Panc1 (cell line): ENCODE results near the gene NOTCH1. TPM values are rescaled to one million over a fixed set of nuclear protein-coding genes. Genes with fewer than 3 reads are reported as not detected.

ENCODE experiments used
- ATAC-seq: fragments of 200-7000 bp; cut with Tn5 transposase; 2 replicates; pipeline ENCODE4 v1.9.1; 2020; ENCODE audit warnings: mild to moderate bottlenecking, moderate library complexity
- BruUV-seq: library from RNA; stranded (reverse); fragments of 400-500 nt; replicated peaks from 2 replicates; lab custom pipeline; 2021; lab: Mats Ljungman, UMichigan
- CTCF ChIA-PET: fragments of 300-600 bp; sonication (Branson Sonifier 250); formaldehyde crosslinking; loops from one replicate; lab custom pipeline; 2022; ENCODE audit warnings: antibody characterized with exemption; lab: Charles Lee
- POLR2A ChIA-PET: fragments of 300-600 bp; sonication (Branson Sonifier 250); formaldehyde crosslinking; loops from one replicate; lab custom pipeline; 2022; ENCODE audit warnings: antibody characterized with exemption; lab: Charles Lee
- DNase-seq: peaks from one replicate; pipeline ENCODE4 v3.0.0-alpha.2; 2010; ENCODE audit warnings: low read depth, low spot score
- H3K27ac ChIP-seq: 2 replicates; pipeline ENCODE4 v1.5.1; 2011; ENCODE audit warnings: mild to moderate bottlenecking, low read length, inconsistent platforms
- H3K27me3 ChIP-seq: fragments of 200-500 bp; sonication (Bioruptor generic); 2 replicates; pipeline ENCODE4 v1.6.0; 2014; ENCODE audit warnings: low read length, inconsistent platforms; ENCODE audit not compliant: control insufficient read depth, insufficient read depth
- H3K36me3 ChIP-seq: fragments of 200-500 bp; sonication (Bioruptor generic); 2 replicates; pipeline ENCODE4 v1.5.1; 2014; ENCODE audit warnings: inconsistent platforms, mild to moderate bottlenecking, low read length, moderate library complexity; ENCODE audit not compliant: control insufficient read depth, insufficient read depth
- H3K4me1 ChIP-seq: 2 replicates; pipeline ENCODE4 v1.5.1; 2011; ENCODE audit warnings: inconsistent platforms, mild to moderate bottlenecking, low read length, moderate library complexity; ENCODE audit not compliant: control insufficient read depth, insufficient read depth
- H3K4me3 ChIP-seq, 2 experiments: 2 replicates each; pipeline ENCODE4 v1.5.1; 2011 to 2012; ENCODE audit warnings: low read depth in 2 of 2, low read length in 2 of 2, mild to moderate bottlenecking in 2 of 2, inconsistent platforms in 1 of 2, moderate library complexity in 1 of 2
- H3K9me3 ChIP-seq: fragments of 200-500 bp; sonication (Bioruptor generic); 2 replicates; pipeline ENCODE4 v1.5.1; 2014; ENCODE audit warnings: low read depth, mild to moderate bottlenecking, inconsistent platforms, low read length, moderate library complexity; ENCODE audit not compliant: control insufficient read depth, insufficient read depth
- CTCF ChIP-seq: fragments of 450-650 bp; IDR thresholded peaks from 2 replicates; pipeline ENCODE4 v1.5.1; 2017; ENCODE audit warnings: mild to moderate bottlenecking
- POLR2AphosphoS5 ChIP-seq: IDR thresholded peaks from 2 replicates; pipeline ENCODE4 v1.6.1; 2012; ENCODE audit warnings: mild to moderate bottlenecking, low read depth, low read length, moderate library complexity
- REST ChIP-seq, 2 experiments: IDR thresholded peaks; 2 replicates each; pipeline ENCODE4 v1.6.1; 2011 to 2012; ENCODE audit warnings: low read depth in 2 of 2, control low read depth in 1 of 2, low read length in 1 of 2, mild to moderate bottlenecking in 1 of 2, moderate library complexity in 1 of 2; ENCODE audit not compliant: insufficient read depth in 1 of 2
- SIN3A ChIP-seq: IDR thresholded peaks from 2 replicates; pipeline ENCODE4 v1.6.1; 2012; ENCODE audit warnings: low read depth, mild to moderate bottlenecking, low read length, moderate library complexity, borderline replicate concordance; ENCODE audit not compliant: insufficient read depth
- TCF7L2 ChIP-seq: IDR thresholded peaks from 2 replicates; pipeline ENCODE4 v1.6.1; 2011; ENCODE audit warnings: mild to moderate bottlenecking, low read depth, low read length, inconsistent platforms
- in situ Hi-C: cut with HindIII; loops from 2 replicates; pipeline ENCODE4 v1.10.0; 2016; ENCODE audit warnings: low sequenced_read_pairs, low pct_unique_long_range_greater_than_20kb
- intact Hi-C: fragments of 100-400 bp; cut with micrococcal nuclease; formaldehyde crosslinking; loops from one replicate; pipeline ENCODE4 v1.10.0; 2022; ENCODE audit not compliant: unreplicated experiment
- total RNA-seq: library from RNA; stranded (reverse); gene quantifications from one replicate; pipeline ENCODE4 v1.2.1, GENCODE V29; 2021; ENCODE audit not compliant: unreplicated experiment

Gene NOTCH1
- total RNA-seq, 1 experiment from 2014 or later, result 13.4 TPM

DNA sequence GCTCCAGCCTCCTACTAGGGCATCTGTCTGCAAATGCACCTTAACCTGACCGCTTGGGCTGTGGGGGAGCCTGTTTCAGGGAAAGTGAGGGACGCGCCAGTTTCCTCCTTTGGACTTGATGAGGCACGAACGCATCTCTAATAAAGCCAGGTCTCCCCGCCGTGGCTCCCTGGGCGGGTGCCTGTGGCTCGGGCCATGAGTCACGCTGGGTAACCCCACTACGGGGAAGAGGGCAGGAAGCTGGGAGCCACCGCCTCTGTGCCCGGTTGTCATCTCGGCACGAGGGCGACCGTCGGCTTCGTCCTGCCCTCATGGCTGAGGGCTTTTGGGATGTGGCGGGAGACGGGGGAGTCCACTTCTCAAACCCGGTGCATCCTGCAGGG, 12.1 kb downstream of the NOTCH1 start:
- DNase-seq, result no peak

More for the DNA sequence above, 12.1 kb downstream of the NOTCH1 start:
- ChIA-PET CTCF (interaction anchor here (0.6 kb wide), 1 partner anchor 24 kb away, joined by 8 read pairs; no protein-coding TSS in a partner anchor), POLR2A (no interaction called here)
- Histone ChIP-seq H3K9me3 (no peaks in the 10 kb centered on the region), H3K27me3 (no peaks in the 10 kb centered on the region), H3K4me1 (peaks cover 17% of the 10 kb centered on the region), H3K36me3 (no peaks in the 10 kb centered on the region), H3K4me3 (no peak overlapping the region), H3K27ac (no peak overlapping the region)
- no peak for ATAC-seq
- TF ChIP-seq SIN3A (no peak), CTCF (no peak), POLR2AphosphoS5 (no peak), REST (IDR thresholded peaks at IDR 0.05; ENCODE audit: insufficient read depth in 1 of 2, low read depth in 2 of 2, low read length in 1 of 2) (no peak), TCF7L2 (no peak)
- intact Hi-C loops (no loop called here), in situ Hi-C loops (no loop called here)
- BruUV-seq, result no TSS peak
